NB4 (cell line): ENCODE data around the gene SMYD5.
A peak's percentile ranks its signal among the peaks of the same experiment; 100 is the strongest.

Source experiments
- DNase-seq: peaks from one replicate; pipeline ENCODE4 v3.0.0; 2010; ENCODE audit warnings: low read depth
- H3K4me3 ChIP-seq: one replicate; pipeline ENCODE4 v1.5.1; 2011; ENCODE audit warnings: mild to moderate bottlenecking, low read depth, low read length, moderate library complexity
- CTCF ChIP-seq: IDR thresholded peaks from one replicate; pipeline ENCODE4 v1.5.1; 2012; ENCODE audit warnings: low read depth, low read length
- MAX ChIP-seq: IDR thresholded peaks from 2 replicates; pipeline ENCODE4 v1.6.1; 2011; ENCODE audit warnings: low read depth, low read length
- MYC ChIP-seq: IDR thresholded peaks from 2 replicates; pipeline ENCODE4 v1.6.1; 2011; ENCODE audit warnings: low read depth, low read length
- POLR2A ChIP-seq: IDR thresholded peaks from 2 replicates; pipeline ENCODE4 v1.6.1; 2011; ENCODE audit warnings: mild to moderate bottlenecking; ENCODE audit not compliant: insufficient read length; ENCODE audit errors: extremely low read depth

SMYD5 gene

GRCh38 chr2:73257425-73258125 is 43.5 kb downstream of the SMYD5 start:
- H3K4me3 ChIP-seq: no peak overlapping the region
- TF ChIP-seq CTCF (no peak), MYC (no peak), MAX (no peak), POLR2A (no peak)
- DNase-seq: peak; percentile 71

- TF ChIP-seq MAX (no peak), POLR2A (no peak), MYC (no peak), CTCF (no peak)
- DNase-seq: no peak
- H3K4me3 ChIP-seq: no peak overlapping the region
These were observed 44.3 kb downstream of the SMYD5 start for GRCh38 chr2:73258186-73258912.

GRCh38 chr2:73258913-73259215 is 44.8 kb downstream of the SMYD5 start:
- DNase-seq: no peak
- H3K4me3 ChIP-seq: no peak overlapping the region
- TF ChIP-seq MYC (no peak), MAX (no peak), POLR2A (no peak), CTCF (no peak)

GRCh38 chr2:73259276-73259675 is 45.2 kb downstream of the SMYD5 start:
- TF ChIP-seq POLR2A: no peak
- TF ChIP-seq MAX: no peak
- TF ChIP-seq CTCF: no peak
- no peak for TF ChIP-seq MYC
- no peak overlapping the region for H3K4me3 ChIP-seq
- DNase-seq: no peak

- TF ChIP-seq CTCF (no peak), MYC (no peak), POLR2A (no peak), MAX (no peak)
These were observed 45.8 kb downstream of the SMYD5 start for GRCh38 chr2:73259704-73260337.

More at GRCh38 chr2:73259704-73260337, 45.8 kb downstream of the SMYD5 start:
- DNase-seq: no peak
- no peak overlapping the region for H3K4me3 ChIP-seq
